H1 (cell line): ENCODE results near the gene LITAFD. TPM values are rescaled to one million over a fixed set of nuclear protein-coding genes. Genes with fewer than 3 reads are reported as not detected.

Experiments
- CTCF ChIA-PET: fragments of 300-600 bp; sonication (Branson Sonifier 250); formaldehyde crosslinking; loops from one replicate; lab custom pipeline; 2021; ENCODE audit not compliant: partially characterized antibody; lab: Charles Lee
- POLR2A ChIA-PET: fragments of 300-600 bp; sonication (Branson Sonifier 250); formaldehyde crosslinking; loops from one replicate; lab custom pipeline; 2021; ENCODE audit warnings: inconsistent platforms; ENCODE audit not compliant: partially characterized antibody; lab: Charles Lee
- DNase-seq, 2 experiments: peaks; one replicate each; pipeline versions ENCODE4 v3.0.0 to v3.0.0-alpha.2; 2010 to 2022; ENCODE audit warnings: low spot score in 2 of 2, low read depth in 1 of 2, mixed read lengths in 1 of 2
- FAIRE-seq: peaks from 2 replicates; lab custom pipeline; 2011; peaks lifted over from hg19 to GRCh38; lab: Jason Lieb, UNC
- H2AFZ ChIP-seq: 2 replicates; pipeline ENCODE4 v1.8.1; 2012; ENCODE audit warnings: low read length, inconsistent platforms
- H2AK5ac ChIP-seq: 2 replicates; pipeline ENCODE4 v1.6.1; 2013; ENCODE audit warnings: low read depth, low read length
- H2BK120ac ChIP-seq: replicated peaks from 2 replicates; pipeline ENCODE3; 2013; ENCODE audit warnings: low read depth, low read length, inconsistent platforms
- H2BK12ac ChIP-seq: 2 replicates; pipeline ENCODE4 v1.6.1; 2013; ENCODE audit warnings: low read depth, low read length
- H2BK15ac ChIP-seq: 2 replicates; pipeline ENCODE4 v1.6.1; 2013; ENCODE audit warnings: low read length
- H2BK20ac ChIP-seq: 2 replicates; pipeline ENCODE4 v1.6.1; 2013; ENCODE audit warnings: low read length
- H2BK5ac ChIP-seq: 2 replicates; pipeline ENCODE4 v1.6.1; 2013; ENCODE audit warnings: low read depth, low read length
- H3K14ac ChIP-seq: 2 replicates; pipeline ENCODE4 v1.6.1; 2013; ENCODE audit warnings: inconsistent platforms; ENCODE audit not compliant: insufficient read length
- H3K18ac ChIP-seq: 2 replicates; pipeline ENCODE4 v1.6.1; 2013; ENCODE audit warnings: low read length; ENCODE audit errors: extremely low read depth
- H3K23ac ChIP-seq: 2 replicates; pipeline ENCODE4 v1.6.1; 2013; ENCODE audit warnings: inconsistent platforms; ENCODE audit not compliant: insufficient read length
- H3K23me2 ChIP-seq: 2 replicates; pipeline ENCODE4 v1.6.1; 2013; ENCODE audit warnings: low read depth, low read length
- H3K27ac ChIP-seq: 2 replicates; pipeline ENCODE4 v1.6.1; 2011; ENCODE audit warnings: low read depth, low read length, inconsistent platforms
- H3K27me3 ChIP-seq, 4 experiments: replicated peaks in 1 of 4; 1 replicate in 1 of 4; 2 replicates in 3 of 4; pipeline versions ENCODE4 v1.6.1 to v1.8.1; 2011 to 2013; ENCODE audit warnings: low read length in 3 of 4, mild to moderate bottlenecking in 3 of 4, inconsistent platforms in 2 of 4, mixed read lengths in 2 of 4, moderate library complexity in 1 of 4; ENCODE audit not compliant: control insufficient read depth in 3 of 4, insufficient read depth in 3 of 4; ENCODE audit errors: extremely low read depth in 1 of 4
- H3K36me3 ChIP-seq, 4 experiments: 2 replicates each; pipeline versions ENCODE4 v1.6.1 to v1.8.1; 2011 to 2013; ENCODE audit warnings: mild to moderate bottlenecking in 4 of 4, low read length in 3 of 4, moderate library complexity in 2 of 4, control low read depth in 1 of 4, inconsistent platforms in 1 of 4; ENCODE audit not compliant: insufficient read depth in 4 of 4, control insufficient read depth in 2 of 4
- H3K4ac ChIP-seq: replicated peaks from 2 replicates; pipeline ENCODE3; 2013; ENCODE audit warnings: low read length, low read depth, mixed read lengths, inconsistent platforms; ENCODE audit not compliant: insufficient read length
- H3K4me1 ChIP-seq, 4 experiments: replicated peaks in 1 of 4; 1 replicate in 1 of 4; 2 replicates in 3 of 4; pipeline versions ENCODE4 v1.6.1 to v1.8.1; 2011 to 2013; ENCODE audit warnings: low read length in 3 of 4, inconsistent platforms in 2 of 4, mixed read lengths in 1 of 4; ENCODE audit not compliant: insufficient read depth in 4 of 4, control insufficient read depth in 3 of 4
- H3K4me2 ChIP-seq, 2 experiments: 2 replicates each; pipeline versions ENCODE4 v1.6.1 to v1.8.1; 2011 to 2013; ENCODE audit warnings: low read depth in 2 of 2, low read length in 2 of 2, control low read depth in 1 of 2, inconsistent platforms in 1 of 2, mild to moderate bottlenecking in 1 of 2; ENCODE audit not compliant: insufficient read depth in 1 of 2
- H3K4me3 ChIP-seq, 4 experiments: fragments of 200-600, 300-600 bp in 1 of 4; sonication (generic), shearing (Covaris generic), sonication (Bioruptor Twin) in 1 of 4; 2 replicates each; pipeline versions ENCODE4 v1.5.1 to v1.8.1; 2011 to 2016; ENCODE audit warnings: low read length in 4 of 4, low read depth in 3 of 4, control low read depth in 2 of 4, inconsistent platforms in 2 of 4, mild to moderate bottlenecking in 2 of 4, mixed read lengths in 1 of 4, moderate library complexity in 1 of 4; ENCODE audit not compliant: insufficient read depth in 2 of 4; ENCODE audit errors: extremely low read depth in 1 of 4
- H3K56ac ChIP-seq: replicated peaks from 2 replicates; pipeline ENCODE3; 2013; ENCODE audit warnings: low read depth, mild to moderate bottlenecking, mixed read lengths, low read length, inconsistent platforms; ENCODE audit not compliant: insufficient read length
- H3K79me1 ChIP-seq: 2 replicates; pipeline ENCODE4 v1.6.1; 2013; ENCODE audit warnings: low read depth, low read length, control low read depth
- H3K79me2 ChIP-seq, 2 experiments: 2 replicates each; pipeline versions ENCODE4 v1.6.1 to v1.8.1; 2012 to 2013; ENCODE audit warnings: low read length in 2 of 2, mild to moderate bottlenecking in 2 of 2, inconsistent platforms in 1 of 2; ENCODE audit not compliant: insufficient read depth in 2 of 2, control insufficient read depth in 1 of 2
- H3K9ac ChIP-seq, 4 experiments: replicated peaks in 1 of 4; 1 replicate in 1 of 4; 2 replicates in 3 of 4; pipeline versions ENCODE4 v1.6.1 to v1.8.1; 2011 to 2013; ENCODE audit warnings: low read depth in 3 of 4, low read length in 3 of 4, control low read depth in 2 of 4, mild to moderate bottlenecking in 2 of 4, moderate library complexity in 2 of 4, inconsistent platforms in 1 of 4; ENCODE audit errors: extremely low read depth in 1 of 4
- H3K9me3 ChIP-seq, 2 experiments: 2 replicates each; pipeline versions ENCODE4 v1.6.1 to v1.8.1; 2012 to 2013; ENCODE audit warnings: mild to moderate bottlenecking in 2 of 2, moderate library complexity in 2 of 2, control low read depth in 1 of 2, inconsistent platforms in 1 of 2, low read depth in 1 of 2, low read length in 1 of 2, mixed read lengths in 1 of 2; ENCODE audit not compliant: insufficient read depth in 2 of 2
- H4K20me1 ChIP-seq, 2 experiments: replicated peaks in 1 of 2; 2 replicates each; pipeline versions ENCODE3 to v1.8.1; 2011 to 2013; ENCODE audit warnings: inconsistent platforms in 2 of 2, low read length in 2 of 2, mild to moderate bottlenecking in 1 of 2; ENCODE audit not compliant: insufficient read depth in 2 of 2, control insufficient read depth in 1 of 2
- H4K5ac ChIP-seq: 2 replicates; pipeline ENCODE4 v1.6.1; 2013; ENCODE audit warnings: low read length, low read depth, mixed read lengths, inconsistent platforms; ENCODE audit not compliant: insufficient read length
- H4K8ac ChIP-seq: 2 replicates; pipeline ENCODE4 v1.8.0; 2013; ENCODE audit warnings: mild to moderate bottlenecking, moderate library complexity, low read length, inconsistent platforms; ENCODE audit not compliant: insufficient read depth; ENCODE audit errors: extremely low read depth
- H4K91ac ChIP-seq: replicated peaks from 2 replicates; pipeline ENCODE3; 2013; ENCODE audit warnings: low read length, mixed read lengths, inconsistent platforms; ENCODE audit not compliant: insufficient read length
- BCL11A ChIP-seq, 2 experiments: IDR thresholded peaks; one replicate each; pipeline ENCODE4 v1.6.1; 2011; ENCODE audit warnings: low read depth in 2 of 2, low read length in 2 of 2, mild to moderate bottlenecking in 2 of 2
- CBX8 ChIP-seq: fragments of 300-800, 300-1000 bp; sonication (generic); IDR thresholded peaks from 2 replicates; pipeline ENCODE4 v1.7.1; 2016; ENCODE audit warnings: low read depth, low read length, borderline replicate concordance
- CTBP2 ChIP-seq: IDR thresholded peaks from 2 replicates; pipeline ENCODE4 v1.7.0; 2011; ENCODE audit warnings: borderline replicate concordance, mild to moderate bottlenecking, moderate library complexity, mixed read lengths, low read length; ENCODE audit not compliant: insufficient read depth, insufficient read length
- E2F6 ChIP-seq: IDR thresholded peaks from 2 replicates; pipeline ENCODE4 v1.6.1; 2012; ENCODE audit warnings: inconsistent platforms
- EP300 ChIP-seq, 2 experiments: IDR thresholded peaks; 1 replicate in 1 of 2; 2 replicates in 1 of 2; pipeline ENCODE4 v1.6.1; 2011 to 2012; ENCODE audit warnings: low read depth in 2 of 2, low read length in 2 of 2, mild to moderate bottlenecking in 2 of 2, borderline replicate concordance in 1 of 2, inconsistent platforms in 1 of 2, moderate library complexity in 1 of 2
- GABPA ChIP-seq: IDR thresholded peaks from 2 replicates; pipeline ENCODE4 v1.6.1; 2011; ENCODE audit warnings: mild to moderate bottlenecking, low read length, moderate library complexity, borderline replicate concordance; ENCODE audit not compliant: insufficient read depth
- HDAC2 ChIP-seq, 2 experiments: fragments of 300-600 bp in 1 of 2; sonication (generic) in 1 of 2; IDR thresholded peaks; 2 replicates each; pipeline ENCODE4 v1.6.1; 2011 to 2012; ENCODE audit warnings: low read depth in 2 of 2, low read length in 2 of 2, mild to moderate bottlenecking in 2 of 2, moderate library complexity in 2 of 2, borderline replicate concordance in 1 of 2, inconsistent platforms in 1 of 2
- RXRA ChIP-seq: IDR thresholded peaks from 2 replicates; pipeline ENCODE4 v1.6.1; 2011; ENCODE audit warnings: low read depth, mild to moderate bottlenecking, low read length, moderate library complexity; ENCODE audit not compliant: insufficient read depth
- SAP30 ChIP-seq: fragments of 300-600 bp; sonication (generic); IDR thresholded peaks from 2 replicates; pipeline ENCODE4 v1.7.1; 2012; ENCODE audit warnings: low read length, moderate library complexity, mild to moderate bottlenecking, inconsistent platforms; ENCODE audit not compliant: insufficient read depth, insufficient replicate concordance
- SIN3A ChIP-seq, 2 experiments: IDR thresholded peaks in 1 of 2; conservative IDR thresholded peaks in 1 of 2; 2 replicates each; pipeline ENCODE4 v1.6.1; 2011 to 2012; ENCODE audit warnings: low read length in 2 of 2, improper control_type of control experiment in 1 of 2, low read depth in 1 of 2, mild to moderate bottlenecking in 1 of 2
- SP4 ChIP-seq: IDR thresholded peaks from 2 replicates; pipeline ENCODE4 v1.6.1; 2012; ENCODE audit warnings: low read length, inconsistent platforms
- TAF1 ChIP-seq: IDR thresholded peaks from 2 replicates; pipeline ENCODE4 v1.6.1; 2011; ENCODE audit warnings: mild to moderate bottlenecking, low read depth, low read length
- WGBS, 2 experiments: shearing (Covaris generic) in 1 of 2; methylation state at CpG; one replicate each; pipeline versions ENCODE4 v1.1.6 to v1.1.7; 2013 to 2015; ENCODE audit warnings: low lambda C conversion rate in 2 of 2, mixed read lengths in 2 of 2, inconsistent platforms in 1 of 2, low coverage in 1 of 2, missing lambda C conversion rate in 1 of 2; ENCODE audit not compliant: insufficient replicate concordance in 2 of 2, insufficient coverage in 1 of 2, insufficient read length in 1 of 2; ENCODE audit errors: extremely low coverage in 1 of 2, missing lambda C conversion rate in 1 of 2; 5-methylcytosine and 5-hydroxymethylcytosine counted together
- polyA plus RNA-seq, 7 experiments: library from polyadenylated mRNA; depleted of rRNA in 3 of 7; stranded (reverse) in 5 of 7; unstranded in 2 of 7; fragments of >200 nt in 5 of 7; fragments of 200-250 nt in 2 of 7; gene quantifications; 1 replicate in 5 of 7; 2 replicates in 1 of 7; 4 replicates in 1 of 7; pipeline versions ENCODE4 v1.2.1 to v1.2.3, GENCODE V29; 2011 to 2013; ENCODE audit warnings: missing spikeins in 2 of 7, mixed read lengths in 2 of 7
- total RNA-seq: library from RNA; stranded (reverse); fragmentation: NEBNext Ultra II Directional; extraction: Animal tissue kit (Norgen Biotek cat#: 25700); gene quantifications from 2 replicates; pipeline ENCODE4 v1.2.1, GENCODE V29; 2021

The LITAFD gene
- total and polyA plus RNA-seq, 2 of the 8 experiments (the other 6 are each of a cell fraction or from before 2014, with no cell fraction given), result not detected

- Histone ChIP-seq H3K4ac (no peak overlapping the region), H4K91ac (no peak overlapping the region), H2AFZ (no peak overlapping the region), H2BK12ac (no peak overlapping the region), H3K14ac (no peak overlapping the region), H3K18ac (no peak overlapping the region), H2BK120ac (no peak overlapping the region), H3K79me1 (peaks cover 6% of the 10 kb centered on the region), H3K27me3 (no peaks in the 10 kb centered on the region), H3K23ac (no peak overlapping the region), H4K20me1 (peaks cover 7 to 9% of the 10 kb centered on the region in 2 experiments), H3K79me2 (peaks cover 0 to 3% of the 10 kb centered on the region in 2 experiments; a peak in 1 of 4 replicates), H4K8ac (no peak overlapping the region)
- no peak for FAIRE-seq
- CTCF ChIA-PET, result interaction anchor here (1.1 to 1.3 kb wide), 4 partner anchors 10 to 96 kb away, joined by 3 to 5 read pairs (median 3); no protein-coding TSS in a partner anchor
- TF ChIP-seq SIN3A (conservative IDR thresholded peaks at IDR 0.05 in 1 of 2, IDR thresholded peaks at IDR 0.05 in 1 of 2; ENCODE audit: low read depth in 1 of 2, low read length in 2 of 2) (no peak), E2F6 (no peak), GABPA (no peak), CTBP2 (no peak), SAP30 (no peak), HDAC2 (IDR thresholded peaks at IDR 0.05; ENCODE audit: borderline replicate concordance in 1 of 2, low read depth in 2 of 2, low read length in 2 of 2) (no peak), SP4 (no peak), EP300 (IDR thresholded peaks at IDR 0.05; ENCODE audit: borderline replicate concordance in 1 of 2, low read depth in 2 of 2, low read length in 2 of 2) (no peak), BCL11A (IDR thresholded peaks at IDR 0.05; ENCODE audit: low read depth in 2 of 2, low read length in 2 of 2) (no peak), TAF1 (no peak), RXRA (no peak), CBX8 (no peak)
- TF ChIP-seq, all 59 proteins: peak for 0
- WGBS, 2 experiments, result 92% methylated on average over 4 of the region's 4 CpGs; no CpG with 5 or more reads in 1 of the 2 experiments
- H3K23me2 ChIP-seq, result no peaks in the 10 kb centered on the region
- no peak overlapping the region for H2BK15ac ChIP-seq
- H3K27ac ChIP-seq, result no peak overlapping the region
- H3K9me3 ChIP-seq, result no peaks in the 10 kb centered on the region
- no peak overlapping the region for H3K4me3 ChIP-seq
- H3K4me1 ChIP-seq, result no peaks in the 10 kb centered on the region; a peak in 1 of 7 replicates
- H3K9ac ChIP-seq, result no peak overlapping the region
- POLR2A ChIA-PET, result interaction anchor here (1.3 kb wide), 1 partner anchor 12 kb away, joined by 3 read pairs; no protein-coding TSS in a partner anchor
- peaks cover 18 to 86% (median 61%) of the 10 kb centered on the region in 4 experiments for H3K36me3 ChIP-seq
- no peak overlapping the region for H2BK20ac ChIP-seq
- H3K4me2 ChIP-seq, result no peak overlapping the region
- H3K56ac ChIP-seq, result no peak overlapping the region
- H2AK5ac ChIP-seq, result no peak overlapping the region
- H2BK5ac ChIP-seq, result no peak overlapping the region
- H4K5ac ChIP-seq, result no peak overlapping the region
- no peak for DNase-seq
Measured at GRCh38 chr16:8907096-8907495, 24.9 kb downstream of the LITAFD start.
